CD4-positive, alpha-beta memory T cell (primary cell): Measurements from ENCODE around the gene WDR88. TPM values are rescaled to one million over a fixed set of nuclear protein-coding genes. Genes with fewer than 3 reads are reported as not detected.
"Not testable (repeated sequence)": the region's sequence is repeated elsewhere in the genome, so short reads cannot be mapped to it uniquely, and the experiment has no call there.

Experiments
- CTCF ChIA-PET: fragments of 350-600 bp; sonication (Branson Sonifier 250); formaldehyde crosslinking; loops from one replicate; lab custom pipeline; 2021; ENCODE audit warnings: inconsistent platforms; ENCODE audit not compliant: partially characterized antibody; lab: Charles Lee
- POLR2A ChIA-PET: fragments of 350-600 bp; sonication (Branson Sonifier 250); formaldehyde crosslinking; loops from one replicate; lab custom pipeline; 2021; ENCODE audit not compliant: partially characterized antibody; lab: Charles Lee
- DNase-seq, 5 donors: peaks; one replicate each; pipeline versions ENCODE4 v3.0.0 to v3.0.0-alpha.2; 2020 to 2022; ENCODE audit warnings: mixed read lengths in 1 of 5
- H3K27ac ChIP-seq: one replicate; pipeline ENCODE4 v1.7.0; 2013; ENCODE audit warnings: low read depth, low read length
- H3K27me3 ChIP-seq: 2 replicates; pipeline ENCODE4 v1.7.0; 2013; ENCODE audit warnings: mild to moderate bottlenecking, low read length, moderate library complexity; ENCODE audit not compliant: insufficient read depth
- H3K36me3 ChIP-seq: 2 replicates; pipeline ENCODE4 v1.7.0; 2013; ENCODE audit warnings: mild to moderate bottlenecking, low read length, moderate library complexity; ENCODE audit not compliant: insufficient read depth
- H3K4me1 ChIP-seq: 2 replicates; pipeline ENCODE4 v1.7.0; 2013; ENCODE audit warnings: mild to moderate bottlenecking, low read length, moderate library complexity; ENCODE audit not compliant: insufficient read depth
- H3K4me3 ChIP-seq, 2 donors: one replicate each; pipeline ENCODE4 v1.7.0; 2013; ENCODE audit warnings: low read length in 2 of 2, mild to moderate bottlenecking in 1 of 2
- H3K9me3 ChIP-seq, 2 donors: one replicate each; pipeline ENCODE4 v1.7.0; 2013; ENCODE audit warnings: low read length in 2 of 2, control low read depth in 1 of 2; ENCODE audit not compliant: control insufficient read depth in 1 of 2
- H3K27ac Mint-ChIP-seq, 7 donors: one replicate each; pipeline ENCODE4 v1.8.0; 2020 to 2021; ENCODE audit warnings: mixed read lengths in 7 of 7, mild to moderate bottlenecking in 6 of 7, inconsistent platforms in 3 of 7, moderate library complexity in 3 of 7
- H3K27me3 Mint-ChIP-seq, 2 donors: one replicate each; pipeline ENCODE4 v1.8.0; 2020 to 2021; ENCODE audit warnings: mixed read lengths in 2 of 2
- H3K36me3 Mint-ChIP-seq, 2 donors: one replicate each; pipeline ENCODE4 v1.8.0; 2020 to 2021; ENCODE audit warnings: mixed read lengths in 2 of 2, inconsistent platforms in 1 of 2, mild to moderate bottlenecking in 1 of 2
- H3K4me1 Mint-ChIP-seq, 4 donors: one replicate each; pipeline ENCODE4 v1.8.0; 2020 to 2021; ENCODE audit warnings: mixed read lengths in 4 of 4, mild to moderate bottlenecking in 1 of 4
- H3K4me3 Mint-ChIP-seq, 8 donors: one replicate each; pipeline ENCODE4 v1.8.0; 2020 to 2021; ENCODE audit warnings: mixed read lengths in 8 of 8, mild to moderate bottlenecking in 7 of 8, moderate library complexity in 6 of 8, inconsistent platforms in 3 of 8
- H3K9me3 Mint-ChIP-seq, 8 donors: one replicate each; pipeline ENCODE4 v1.8.0; 2020 to 2021; ENCODE audit warnings: mixed read lengths in 8 of 8, mild to moderate bottlenecking in 5 of 8, inconsistent platforms in 3 of 8, moderate library complexity in 1 of 8
- intact Hi-C: fragments of 100-400 bp; cut with micrococcal nuclease; formaldehyde crosslinking; loops from one replicate; pipeline ENCODE4 v1.15.1; 2023
- polyA plus RNA-seq, 2 donors: library from polyadenylated mRNA; unstranded; fragments of 300-500 nt; fragmentation: Illumina TruSeq; gene quantifications; one replicate each; pipeline ENCODE4 v1.2.3, GENCODE V29; 2021
- total RNA-seq, 2 experiments: library from RNA; stranded (reverse); gene quantifications; one replicate each; pipeline ENCODE4 v1.2.3, GENCODE V29; 2021

WDR88 gene
- total and polyA plus RNA-seq, 4 experiments from 2014 or later: 0.11 to 0.58 (median 0.43) TPM

- ChIA-PET CTCF (no interaction called here), POLR2A (no interaction called here)
- Mint-ChIP-seq H3K9me3 (no peaks in the 10 kb centered on the region), H3K27ac (no peak overlapping the region), H3K4me1 (no peaks in the 10 kb centered on the region), H3K27me3 (no peaks in the 10 kb centered on the region), H3K4me3 (no peak overlapping the region), H3K36me3 (no peaks in the 10 kb centered on the region)
- H3K36me3 ChIP-seq: no peaks in the 10 kb centered on the region
- H3K9me3 ChIP-seq: no peaks in the 10 kb centered on the region
- H3K4me1 ChIP-seq: no peaks in the 10 kb centered on the region
- H3K4me3 ChIP-seq: no peak overlapping the region
- H3K27ac ChIP-seq: no peak overlapping the region
- intact Hi-C loops: no loop called here
- DNase-seq: no peak
- H3K27me3 ChIP-seq: no peaks in the 10 kb centered on the region
Observed at GRCh38 chr19:33206261-33207039, 74.5 kb downstream of the WDR88 start.

GRCh38 chr19:33207040-33207620 is 75.2 kb downstream of the WDR88 start:
- H3K36me3 Mint-ChIP-seq: no peaks in the 10 kb centered on the region
- intact Hi-C loops: no loop called here
- no peaks in the 10 kb centered on the region for H3K9me3 ChIP-seq
- no peaks in the 10 kb centered on the region for H3K27me3 ChIP-seq
- no peaks in the 10 kb centered on the region for H3K36me3 ChIP-seq
- ChIA-PET POLR2A (no interaction called here), CTCF (no interaction called here)
- no peak overlapping the region for H3K4me3 ChIP-seq
- no peaks in the 10 kb centered on the region for H3K27me3 Mint-ChIP-seq
- no peak overlapping the region for H3K27ac Mint-ChIP-seq
- no peaks in the 10 kb centered on the region for H3K4me1 Mint-ChIP-seq
- no peak for DNase-seq
- H3K4me1 ChIP-seq: no peaks in the 10 kb centered on the region
- H3K27ac ChIP-seq: no peak overlapping the region
- H3K4me3 Mint-ChIP-seq: no peak overlapping the region
- no peaks in the 10 kb centered on the region for H3K9me3 Mint-ChIP-seq

- ChIA-PET CTCF (no interaction called here), POLR2A (no interaction called here)
- no peak overlapping the region for H3K4me3 ChIP-seq
- Mint-ChIP-seq H3K27ac (no peak overlapping the region), H3K9me3 (no peaks in the 10 kb centered on the region), H3K4me3 (no peak overlapping the region), H3K36me3 (no peaks in the 10 kb centered on the region), H3K4me1 (no peaks in the 10 kb centered on the region), H3K27me3 (no peaks in the 10 kb centered on the region)
- no peaks in the 10 kb centered on the region for H3K9me3 ChIP-seq
- no peaks in the 10 kb centered on the region for H3K36me3 ChIP-seq
- no peak for DNase-seq
- no peaks in the 10 kb centered on the region for H3K4me1 ChIP-seq
- intact Hi-C loops: no loop called here
- H3K27me3 ChIP-seq: no peaks in the 10 kb centered on the region
- no peak overlapping the region for H3K27ac ChIP-seq
Observed at GRCh38 chr19:33207903-33208302, 76.0 kb downstream of the WDR88 start.

GRCh38 chr19:33208371-33208895 is 76.5 kb downstream of the WDR88 start:
- H3K4me3 ChIP-seq: no peak overlapping the region
- H3K4me3 Mint-ChIP-seq: no peak overlapping the region
- no peaks in the 10 kb centered on the region for H3K36me3 Mint-ChIP-seq

GRCh38 chr19:33208904-33209849 is 77.3 kb downstream of the WDR88 start:
- Mint-ChIP-seq H3K36me3 (no peaks in the 10 kb centered on the region), H3K9me3 (no peaks in the 10 kb centered on the region), H3K27me3 (no peaks in the 10 kb centered on the region), H3K4me1 (no peaks in the 10 kb centered on the region), H3K4me3 (no peak overlapping the region), H3K27ac (no peak overlapping the region)
- DNase-seq: no peak
- Histone ChIP-seq H3K36me3 (no peaks in the 10 kb centered on the region), H3K27me3 (no peaks in the 10 kb centered on the region), H3K9me3 (no peaks in the 10 kb centered on the region), H3K27ac (no peak overlapping the region), H3K4me1 (no peaks in the 10 kb centered on the region), H3K4me3 (no peak overlapping the region)
- ChIA-PET POLR2A (no interaction called here), CTCF (no interaction called here)
- intact Hi-C loops: no loop called here

More at GRCh38 chr19:33208371-33208895, 76.5 kb downstream of the WDR88 start:
- intact Hi-C loops: no loop called here
- Histone ChIP-seq H3K9me3 (no peaks in the 10 kb centered on the region), H3K27me3 (no peaks in the 10 kb centered on the region), H3K27ac (no peak overlapping the region), H3K4me1 (no peaks in the 10 kb centered on the region), H3K36me3 (no peaks in the 10 kb centered on the region)
- no peak for DNase-seq
- ChIA-PET POLR2A (no interaction called here), CTCF (no interaction called here)
- H3K9me3 Mint-ChIP-seq: no peaks in the 10 kb centered on the region
- H3K4me1 Mint-ChIP-seq: no peaks in the 10 kb centered on the region
- H3K27me3 Mint-ChIP-seq: no peaks in the 10 kb centered on the region
- no peak overlapping the region for H3K27ac Mint-ChIP-seq

- H3K27ac ChIP-seq, CTCF ChIA-PET, H3K9me3 Mint-ChIP-seq, H3K36me3 ChIP-seq, H3K9me3 ChIP-seq, H3K27ac Mint-ChIP-seq, H3K27me3 ChIP-seq, H3K27me3 Mint-ChIP-seq, H3K4me3 ChIP-seq, DNase-seq, H3K36me3 Mint-ChIP-seq, intact Hi-C loops, POLR2A ChIA-PET, H3K4me3 Mint-ChIP-seq, H3K4me1 ChIP-seq, H3K4me1 Mint-ChIP-seq: not testable (repeated sequence)
Observed at GRCh38 chr19:33209850-33210230, 77.9 kb downstream of the WDR88 start.

GRCh38 chr19:33210266-33210940 is 78.5 kb downstream of the WDR88 start:
- intact Hi-C loops: no loop called here
- H3K27me3 Mint-ChIP-seq: peaks cover 0 to 1% of the 10 kb centered on the region in 2 donors
- no peak overlapping the region for H3K4me3 Mint-ChIP-seq
- no peaks in the 10 kb centered on the region for H3K27me3 ChIP-seq
- DNase-seq: no peak
- no peaks in the 10 kb centered on the region for H3K4me1 ChIP-seq
- no peaks in the 10 kb centered on the region for H3K9me3 ChIP-seq
- no peak overlapping the region for H3K27ac Mint-ChIP-seq
- CTCF ChIA-PET: no interaction called here
- H3K36me3 Mint-ChIP-seq: no peaks in the 10 kb centered on the region
- no peaks in the 10 kb centered on the region for H3K4me1 Mint-ChIP-seq
- H3K4me3 ChIP-seq: no peak overlapping the region
- no peak overlapping the region for H3K27ac ChIP-seq
- no peaks in the 10 kb centered on the region for H3K36me3 ChIP-seq
- H3K9me3 Mint-ChIP-seq: no peaks in the 10 kb centered on the region
- POLR2A ChIA-PET: no interaction called here
